SK-N-SH treated with all-trans-retinoic acid at 6 μM for 48 hours (cell line): ENCODE data around the gene FOSL1.

Source experiments
- ATAC-seq: fragments of 200-7000 bp; cut with Tn5 transposase; 3 replicates; pipeline ENCODE4 v1.9.1; 2020; ENCODE audit warnings: mild to moderate bottlenecking, moderate library complexity
- ARNTL ChIP-seq: fragments of 450-650 bp; formaldehyde crosslinking; IDR thresholded peaks from 2 replicates; pipeline ENCODE4 v1.5.0; 2020; ENCODE audit warnings: low read depth, mild to moderate bottlenecking, moderate library complexity, borderline replicate concordance
- CREB5 ChIP-seq: fragments of 250-450 bp; sonication (Bioruptor Pico); IDR thresholded peaks from 2 replicates; pipeline ENCODE4 v1.5.1; 2020; ENCODE audit warnings: low read depth, mild to moderate bottlenecking, moderate library complexity
- CSDC2 ChIP-seq: fragments of 250-450 bp; sonication (Bioruptor Pico); IDR thresholded peaks from 2 replicates; pipeline ENCODE4 v1.5.0; 2020; ENCODE audit warnings: mild to moderate bottlenecking, moderate library complexity
- CSRNP3 ChIP-seq: fragments of 250-450 bp; sonication (Bioruptor Pico); IDR thresholded peaks from 2 replicates; pipeline ENCODE4 v1.5.1; 2021; ENCODE audit warnings: mild to moderate bottlenecking, moderate library complexity
- ESRRG ChIP-seq: fragments of 250-450 bp; sonication (Bioruptor Pico); IDR thresholded peaks from 2 replicates; pipeline ENCODE4 v1.6.1; 2021; ENCODE audit warnings: mild to moderate bottlenecking
- ISL1 ChIP-seq: fragments of 250-450 bp; sonication (Bioruptor Pico); IDR thresholded peaks from 2 replicates; pipeline ENCODE4 v2.1.2; 2022; ENCODE audit warnings: mild to moderate bottlenecking, moderate library complexity
- OSR1 ChIP-seq: fragments of 250-450 bp; sonication (Bioruptor Pico); IDR thresholded peaks from 2 replicates; pipeline ENCODE4 v1.8.0; 2022; ENCODE audit warnings: moderate library complexity, mild to moderate bottlenecking, inconsistent platforms
- PATZ1 ChIP-seq: fragments of 250-450 bp; sonication (Bioruptor Pico); IDR thresholded peaks from 2 replicates; pipeline ENCODE4 v1.8.0; 2020; ENCODE audit warnings: mild to moderate bottlenecking, moderate library complexity, borderline replicate concordance
- POU6F1 ChIP-seq: fragments of 250-450 bp; sonication (Bioruptor Pico); IDR thresholded peaks from 2 replicates; pipeline ENCODE4 v1.8.0; 2021; ENCODE audit warnings: low read depth, mild to moderate bottlenecking, moderate library complexity, borderline replicate concordance
- PPARA ChIP-seq: fragments of 250-450 bp; sonication (Bioruptor Pico); IDR thresholded peaks from 2 replicates; pipeline ENCODE4 v1.5.0; 2020; ENCODE audit warnings: mild to moderate bottlenecking, borderline replicate concordance
- RARB ChIP-seq: fragments of 250-450 bp; sonication (Bioruptor Pico); IDR thresholded peaks from 2 replicates; pipeline ENCODE4 v1.8.0; 2021; ENCODE audit warnings: mild to moderate bottlenecking, moderate library complexity
- TCF4 ChIP-seq: fragments of 250-450 bp; sonication (Bioruptor Pico); IDR thresholded peaks from 2 replicates; pipeline ENCODE4 v1.8.0; 2021; ENCODE audit warnings: mild to moderate bottlenecking, moderate library complexity, borderline replicate concordance
- TOX ChIP-seq: fragments of 250-450 bp; sonication (Bioruptor Pico); IDR thresholded peaks from 2 replicates; pipeline ENCODE4 v1.8.0; 2021; ENCODE audit warnings: mild to moderate bottlenecking, moderate library complexity, borderline replicate concordance
- TSHZ2 ChIP-seq: fragments of 250-450 bp; sonication (Bioruptor Pico); IDR thresholded peaks from 2 replicates; pipeline ENCODE4 v1.5.0; 2020; ENCODE audit warnings: mild to moderate bottlenecking, moderate library complexity
- ZFP3 ChIP-seq: fragments of 250-450 bp; sonication (Bioruptor Pico); IDR thresholded peaks from 2 replicates; pipeline ENCODE4 v1.5.0; 2020; ENCODE audit warnings: mild to moderate bottlenecking, moderate library complexity
- ZNF565 ChIP-seq: fragments of 450-650 bp; formaldehyde crosslinking; conservative IDR thresholded peaks from 2 replicates; pipeline ENCODE4 v1.5.0; 2020; ENCODE audit warnings: low read depth, mild to moderate bottlenecking, moderate library complexity
- ZNF8 ChIP-seq: fragments of 450-650 bp; formaldehyde crosslinking; IDR thresholded peaks from 2 replicates; pipeline ENCODE4 v1.5.0; 2020; ENCODE audit warnings: mild to moderate bottlenecking, moderate library complexity

Gene FOSL1

GRCh38 chr11:65918211-65919140, 18.3 kb upstream of the FOSL1 start, which contains the start of gene C11orf68 (continued):
- TF ChIP-seq TSHZ2: no peak

- no peak for ATAC-seq
- no peak for TF ChIP-seq ISL1 (CRISPR knock-in tag)
- TF ChIP-seq CREB5 (CRISPR knock-in tag): no peak
- TF ChIP-seq ZFP3 (CRISPR knock-in tag): no peak
- no peak for TF ChIP-seq TSHZ2
- no peak for TF ChIP-seq PPARA (CRISPR knock-in tag)
- no peak for TF ChIP-seq ARNTL (CRISPR knock-in tag)
- no peak for TF ChIP-seq RARB (CRISPR knock-in tag)
- no peak for TF ChIP-seq ZNF565 (CRISPR knock-in tag)
- TF ChIP-seq CSRNP3: no peak
- TF ChIP-seq CSDC2 (CRISPR knock-in tag): no peak
- no peak for TF ChIP-seq TOX (CRISPR knock-in tag)
- no peak for TF ChIP-seq TCF4 (CRISPR knock-in tag)
- TF ChIP-seq PATZ1 (CRISPR knock-in tag): no peak
- TF ChIP-seq OSR1 (CRISPR knock-in tag): no peak
- TF ChIP-seq ESRRG: no peak
- TF ChIP-seq ZNF8 (CRISPR knock-in tag): no peak
- no peak for TF ChIP-seq POU6F1 (CRISPR knock-in tag)
Observed at GRCh38 chr11:65917434-65918210, 17.4 kb upstream of the FOSL1 start.
